Thyroid gland (tissue), 4 donors: ENCODE data around the gene CALR3. TPM values are rescaled to one million over a fixed set of nuclear protein-coding genes. Genes with fewer than 3 reads are reported as not detected.

Experiments used
- DNase-seq, 2 donors: peaks; one replicate each; pipeline ENCODE4 v3.0.0-alpha.2; 2019
- H3K27ac ChIP-seq, 3 donors: fragments of 200-600 bp; sonication (generic); 1 replicate in 2 of 3; 2 replicates in 1 of 3; pipeline ENCODE4 v1.5.1; 2016 to 2019; ENCODE audit warnings: mild to moderate bottlenecking in 1 of 3, moderate library complexity in 1 of 3
- H3K27me3 ChIP-seq: fragments of 200-600 bp; sonication (generic); one replicate; pipeline ENCODE4 v1.5.1; 2019
- H3K36me3 ChIP-seq, 2 donors: fragments of 200-600 bp; sonication (generic); one replicate each; pipeline ENCODE4 v1.5.1; 2016 to 2019
- H3K4me1 ChIP-seq, 2 donors: fragments of 200-600 bp; sonication (generic); one replicate each; pipeline ENCODE4 v1.5.1; 2017 to 2019
- H3K4me3 ChIP-seq, 3 donors: fragments of 200-600 bp; sonication (generic); replicated peaks in 1 of 3; 1 replicate in 2 of 3; 2 replicates in 1 of 3; pipeline ENCODE4 v1.5.1; 2016; ENCODE audit warnings: mild to moderate bottlenecking in 1 of 3
- H3K9me3 ChIP-seq: fragments of 200-600 bp; sonication (generic); one replicate; pipeline ENCODE4 v1.5.1; 2017
- CTCF ChIP-seq, 6 experiments: fragments of 200-600 bp in 3 of 6; fragments of 450-650 bp in 3 of 6; sonication (generic) in 3 of 6; IDR thresholded peaks; one replicate each; pipeline ENCODE4 v1.5.1; 2016 to 2019; ENCODE audit warnings: antibody characterized with exemption in 6 of 6, mild to moderate bottlenecking in 2 of 6, inconsistent platforms in 1 of 6, moderate library complexity in 1 of 6
- POLR2A ChIP-seq, 2 donors: fragments of 450-650 bp; IDR thresholded peaks; one replicate each; pipeline ENCODE4 v1.6.1; 2017; ENCODE audit warnings: antibody characterized with exemption in 2 of 2, mild to moderate bottlenecking in 2 of 2, moderate library complexity in 1 of 2
- WGBS, 2 donors: methylation state at CpG; one replicate each; pipeline ENCODE4 v1.1.5; 2017; 5-methylcytosine and 5-hydroxymethylcytosine counted together
- intact Hi-C: fragments of 100-400 bp; cut with DNase I; formaldehyde crosslinking; loops from one replicate; pipeline ENCODE4 v1.15.1; 2023
- total RNA-seq, 4 donors: library from RNA; depleted of rRNA; stranded (reverse); fragments of >200 nt; gene quantifications; one replicate each; pipeline ENCODE4 v1.2.3, GENCODE V29; 2016

The CALR3 gene
- total RNA-seq, 4 donors from 2014 or later, result 0.58 TPM; not detected in 3

- Histone ChIP-seq H3K27ac (peak within 1 kb of the TSS; percentile 63 to 76 (median 65)), H3K4me3 (peak within 1 kb of the TSS; percentile 93 to 100 (median 98)), H3K4me1 (peaks cover 11 to 30% of the 10 kb centered on the region in 2 donors), H3K36me3 (no peaks in the 10 kb centered on the region), H3K27me3 (no peaks in the 10 kb centered on the region), H3K9me3 (no peaks in the 10 kb centered on the region)
- intact Hi-C loops, result no loop called here
- peak; percentile 93 to 95 for DNase-seq
- TF ChIP-seq POLR2A (IDR thresholded peaks at IDR 0.05), result peak in 1 of 2 donors; percentile 88
- no peak for TF ChIP-seq CTCF (IDR thresholded peaks at IDR 0.05)
- WGBS, 2 donors, result 1 to 4% methylated on average over 8 to 30 of the region's 108 CpGs
Observed at GRCh38 chr19:16542045-16542909, 46.3 kb upstream of the CALR3 start, which contains the start of gene CHERP. TSS of gene CHERP (minus strand) at chr19:16542437. CDS start at chr19:16542378, 59 bp downstream.

- H3K4me3 ChIP-seq, result peak overlapping the region; percentile 93 to 100 (median 98)
- no peaks in the 10 kb centered on the region for H3K9me3 ChIP-seq
- WGBS, 2 donors, result 2 to 3% methylated on average over 24 to 29 of the region's 29 CpGs
- TF ChIP-seq POLR2A (IDR thresholded peaks at IDR 0.05) (no peak), CTCF (IDR thresholded peaks at IDR 0.05) (no peak)
- H3K27me3 ChIP-seq, result no peaks in the 10 kb centered on the region
- DNase-seq, result no peak
- peaks cover 11 to 30% of the 10 kb centered on the region in 2 donors for H3K4me1 ChIP-seq
- no peaks in the 10 kb centered on the region for H3K36me3 ChIP-seq
- intact Hi-C loops, result no loop called here
- H3K27ac ChIP-seq, result peak overlapping the region in 1 of 3 donors; percentile 60
Observed at GRCh38 chr19:16541526-16542044, 45.6 kb upstream of the CALR3 start.

- Histone ChIP-seq H3K9me3 (no peaks in the 10 kb centered on the region), H3K36me3 (no peaks in the 10 kb centered on the region), H3K4me3 (peak overlapping the region in 2 of 3 donors; percentile 93 to 98), H3K4me1 (peaks cover 11 to 30% of the 10 kb centered on the region in 2 donors), H3K27ac (no peak overlapping the region), H3K27me3 (no peaks in the 10 kb centered on the region)
- TF ChIP-seq CTCF (IDR thresholded peaks at IDR 0.05), result no peak
- no peak for TF ChIP-seq POLR2A (IDR thresholded peaks at IDR 0.05)
- 82 to 85% methylated on average over 12 of the region's 12 CpGs for WGBS, 2 donors
- intact Hi-C loops, result no loop called here
- no peak for DNase-seq
Observed at GRCh38 chr19:16540948-16541347, 45.0 kb upstream of the CALR3 start.

- TF ChIP-seq CTCF (IDR thresholded peaks at IDR 0.05), result no peak
- no peak for TF ChIP-seq POLR2A (IDR thresholded peaks at IDR 0.05)
- intact Hi-C loops, result no loop called here
- no peaks in the 10 kb centered on the region for H3K27me3 ChIP-seq
- WGBS, 2 donors, result 91 to 96% methylated on average over 13 of the region's 13 CpGs
- H3K9me3 ChIP-seq, result no peaks in the 10 kb centered on the region
- no peak for DNase-seq
- H3K36me3 ChIP-seq, result peaks cover 33 to 35% of the 10 kb centered on the region in 2 donors
- no peak overlapping the region for H3K27ac ChIP-seq
- peaks cover 11 to 20% of the 10 kb centered on the region in 2 donors for H3K4me1 ChIP-seq
- H3K4me3 ChIP-seq, result no peak overlapping the region
Observed at GRCh38 chr19:16537111-16537510, 41.1 kb upstream of the CALR3 start.

- WGBS, 2 donors, result 93 to 98% methylated on average over 4 to 9 of the region's 9 CpGs
- Histone ChIP-seq H3K4me1 (peaks cover 4 to 15% of the 10 kb centered on the region in 2 donors), H3K36me3 (peaks cover 43 to 45% of the 10 kb centered on the region in 2 donors), H3K9me3 (no peaks in the 10 kb centered on the region), H3K27me3 (no peaks in the 10 kb centered on the region), H3K27ac (no peak overlapping the region), H3K4me3 (no peak overlapping the region)
- no peak for TF ChIP-seq CTCF (IDR thresholded peaks at IDR 0.05)
- no peak for TF ChIP-seq POLR2A (IDR thresholded peaks at IDR 0.05)
- intact Hi-C loops, result no loop called here
- DNase-seq, result no peak
Observed at GRCh38 chr19:16536130-16536529, 40.2 kb upstream of the CALR3 start.
